Measurements from ENCODE around the gene OSTM1.

GRCh38 chr6:108121612-108122011 is 47.1 kb upstream of the OSTM1 start:
- no peak for TF ChIP-seq CTCF (IDR thresholded peaks at IDR 0.05)
- no peak for TF ChIP-seq POLR2AphosphoS5 (IDR thresholded peaks at IDR 0.05; ENCODE audit: low read depth, low read length)
- TF ChIP-seq SIN3A (IDR thresholded peaks at IDR 0.05; ENCODE audit: borderline replicate concordance, insufficient read depth, low read depth, low read length): no peak
- TF ChIP-seq REST (IDR thresholded peaks at IDR 0.05; ENCODE audit: insufficient read depth in 1 of 2, low read depth in 2 of 2, low read length in 1 of 2): no peak
